Cardiac muscle cell (in vitro differentiated cells and primary cell): Measurements from ENCODE around the gene ATG13. TPM values are rescaled to one million over a fixed set of nuclear protein-coding genes. Genes with fewer than 3 reads are reported as not detected.
A peak's percentile ranks its signal among the peaks of the same experiment; 100 is the strongest.

ENCODE experiments used
- DNase-seq, 2 donors: peaks; one replicate each; pipeline versions ENCODE4 v3.0.0 to v3.0.0-alpha.2; 2010 to 2017; ENCODE audit warnings: low read depth in 1 of 2, low spot score in 1 of 2
- H3K27ac ChIP-seq: fragments of 200-600 bp; sonication (generic); 2 replicates; pipeline ENCODE4 v1.5.1; 2016
- H3K27me3 ChIP-seq: fragments of 200-600 bp; sonication (generic); 2 replicates; pipeline ENCODE4 v1.6.0; 2016; ENCODE audit warnings: control low read depth
- H3K36me3 ChIP-seq: fragments of 200-600 bp; sonication (generic); 2 replicates; pipeline ENCODE4 v1.5.1; 2016; ENCODE audit warnings: control low read depth
- H3K4me1 ChIP-seq: fragments of 200-600 bp; sonication (generic); 2 replicates; pipeline ENCODE4 v1.8.1; 2017; ENCODE audit warnings: low read depth, mild to moderate bottlenecking, mixed run types
- H3K4me3 ChIP-seq: fragments of 200-600 bp; sonication (generic); 2 replicates; pipeline ENCODE4 v1.5.1; 2016; ENCODE audit warnings: mild to moderate bottlenecking
- H3K9me3 ChIP-seq: fragments of 200-600 bp; sonication (generic); 2 replicates; pipeline ENCODE4 v1.5.1; 2017; ENCODE audit warnings: low read depth, mild to moderate bottlenecking, control low read depth
- polyA plus RNA-seq: library from polyadenylated mRNA; unstranded; fragments of >200 nt; fragmentation: Nextera tagmentation; extraction: Ambion mirVana; gene quantifications from 2 replicates; pipeline ENCODE4 v1.2.1, GENCODE V29; 2016
- total RNA-seq: library from RNA; depleted of rRNA; stranded (reverse); fragments of >200 nt; gene quantifications from 2 replicates; pipeline ENCODE4 v1.2.3, GENCODE V29; 2016
- TF ChIP-seq, protein P1 (sequence below): IDR thresholded peaks from 2 replicates; pipeline ENCODE4 v1.5.1; 2012; ENCODE audit warnings: low read depth, mild to moderate bottlenecking, low read length

Gene ATG13
- total and polyA plus RNA-seq, 2 experiments from 2014 or later: 56.8 to 78.5 TPM

DNA sequence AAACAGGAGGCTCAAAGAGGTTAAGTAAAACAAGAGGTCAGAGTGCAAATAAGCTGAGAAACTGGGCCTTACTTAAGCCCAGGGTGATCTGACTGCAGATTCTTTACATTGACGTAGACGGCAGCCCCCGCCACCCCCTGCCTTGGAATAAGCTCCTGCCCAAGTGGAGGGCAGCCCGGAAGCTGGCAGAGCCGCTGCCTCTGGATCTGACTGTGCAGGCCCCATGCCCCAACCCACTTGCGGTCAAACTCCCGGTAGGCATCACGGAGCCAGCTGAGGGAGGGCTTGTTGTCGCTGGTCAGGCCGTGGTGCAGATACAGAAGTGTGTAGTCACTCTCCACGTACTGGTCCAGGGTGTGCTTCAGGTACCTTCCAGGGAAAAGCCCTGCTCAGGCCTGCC is 64.5 kb downstream of the ATG13 start:
- TF ChIP-seq, protein P1, sequence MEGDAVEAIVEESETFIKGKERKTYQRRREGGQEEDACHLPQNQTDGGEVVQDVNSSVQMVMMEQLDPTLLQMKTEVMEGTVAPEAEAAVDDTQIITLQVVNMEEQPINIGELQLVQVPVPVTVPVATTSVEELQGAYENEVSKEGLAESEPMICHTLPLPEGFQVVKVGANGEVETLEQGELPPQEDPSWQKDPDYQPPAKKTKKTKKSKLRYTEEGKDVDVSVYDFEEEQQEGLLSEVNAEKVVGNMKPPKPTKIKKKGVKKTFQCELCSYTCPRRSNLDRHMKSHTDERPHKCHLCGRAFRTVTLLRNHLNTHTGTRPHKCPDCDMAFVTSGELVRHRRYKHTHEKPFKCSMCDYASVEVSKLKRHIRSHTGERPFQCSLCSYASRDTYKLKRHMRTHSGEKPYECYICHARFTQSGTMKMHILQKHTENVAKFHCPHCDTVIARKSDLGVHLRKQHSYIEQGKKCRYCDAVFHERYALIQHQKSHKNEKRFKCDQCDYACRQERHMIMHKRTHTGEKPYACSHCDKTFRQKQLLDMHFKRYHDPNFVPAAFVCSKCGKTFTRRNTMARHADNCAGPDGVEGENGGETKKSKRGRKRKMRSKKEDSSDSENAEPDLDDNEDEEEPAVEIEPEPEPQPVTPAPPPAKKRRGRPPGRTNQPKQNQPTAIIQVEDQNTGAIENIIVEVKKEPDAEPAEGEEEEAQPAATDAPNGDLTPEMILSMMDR: no peak
- DNase-seq: no peak
- H3K4me1 ChIP-seq: no peaks in the 10 kb centered on the region
- H3K9me3 ChIP-seq: no peaks in the 10 kb centered on the region
- H3K27me3 ChIP-seq: no peaks in the 10 kb centered on the region
- H3K4me3 ChIP-seq: no peak overlapping the region
- H3K36me3 ChIP-seq: peaks cover 26% of the 10 kb centered on the region
- H3K27ac ChIP-seq: no peak overlapping the region

DNA sequence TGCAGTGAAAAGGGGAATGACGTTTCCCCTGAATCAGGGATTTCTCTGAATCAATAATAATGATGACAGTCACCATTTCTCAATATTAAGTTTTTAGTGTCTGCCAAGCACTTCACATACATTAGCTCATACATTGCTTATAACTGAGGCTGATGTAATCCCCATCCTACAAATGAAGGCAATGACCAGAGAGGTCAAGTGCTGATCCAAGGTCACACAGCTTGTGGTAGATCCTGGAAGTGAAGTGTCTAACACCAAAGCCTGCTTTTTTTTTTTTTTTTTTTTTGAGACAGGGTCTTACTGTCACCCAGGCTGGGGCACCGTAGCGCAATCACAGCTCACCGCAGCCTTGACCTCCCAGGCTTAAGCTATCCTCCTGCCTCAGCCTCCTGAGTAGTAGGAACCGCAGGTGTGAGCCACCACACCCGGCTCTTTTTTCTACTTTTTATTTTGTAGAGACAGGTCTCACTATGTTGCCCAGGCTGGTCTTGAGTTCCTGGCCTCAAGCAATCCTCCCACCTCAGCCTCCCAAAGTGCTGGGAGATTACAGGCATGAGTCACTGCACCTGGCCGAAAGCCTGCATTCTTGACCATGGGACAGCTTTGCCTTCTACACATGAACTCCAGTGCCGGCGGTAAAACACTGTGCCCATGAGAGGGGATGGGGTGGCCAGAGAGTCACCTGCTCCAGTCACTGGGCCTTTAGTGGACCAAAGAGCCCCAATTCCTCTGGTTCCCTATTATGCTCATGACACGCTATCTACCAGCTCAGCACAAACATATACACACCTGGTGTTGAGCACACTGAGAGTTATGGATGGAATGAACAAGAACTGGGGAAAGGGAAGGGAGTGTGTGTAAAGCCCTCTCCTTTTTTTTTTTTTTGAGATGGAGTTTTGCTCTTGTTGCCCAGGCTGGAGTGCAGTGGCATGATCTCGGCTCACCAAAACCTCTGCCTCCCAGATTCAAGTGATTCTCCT is 65.7 kb downstream of the ATG13 start:
- peaks cover 30% of the 10 kb centered on the region for H3K36me3 ChIP-seq
- no peaks in the 10 kb centered on the region for H3K27me3 ChIP-seq
- TF ChIP-seq, protein P1: no peak
- no peak overlapping the region for H3K4me3 ChIP-seq
- no peak overlapping the region for H3K27ac ChIP-seq
- no peaks in the 10 kb centered on the region for H3K4me1 ChIP-seq
- no peaks in the 10 kb centered on the region for H3K9me3 ChIP-seq
- DNase-seq: peak in 1 of 2 donors; percentile 44

DNA sequence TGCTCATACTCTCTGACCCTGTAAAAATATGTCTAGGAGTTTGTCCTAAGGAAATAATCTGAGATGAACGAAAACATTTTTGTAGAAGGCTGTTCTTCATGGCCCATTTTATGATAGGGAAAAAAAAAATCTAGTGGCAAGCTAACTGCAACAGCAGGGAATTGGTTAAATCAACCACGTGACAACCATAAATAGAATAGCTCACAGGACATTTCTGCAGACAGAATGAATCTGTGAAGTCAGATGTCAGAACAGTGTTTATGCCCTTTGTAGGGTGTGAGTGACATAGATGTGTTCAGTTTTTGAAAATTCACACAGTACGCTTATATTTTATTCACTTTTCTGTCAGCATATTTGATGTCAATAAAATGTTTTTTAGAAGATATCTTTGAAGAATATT is 67.0 kb downstream of the ATG13 start:
- Histone ChIP-seq H3K4me3 (no peak overlapping the region), H3K4me1 (no peaks in the 10 kb centered on the region), H3K9me3 (no peaks in the 10 kb centered on the region), H3K27ac (peak overlapping the region; percentile 51), H3K27me3 (no peaks in the 10 kb centered on the region), H3K36me3 (peaks cover 21% of the 10 kb centered on the region)
- TF ChIP-seq, protein P1: no peak
- no peak for DNase-seq

DNA sequence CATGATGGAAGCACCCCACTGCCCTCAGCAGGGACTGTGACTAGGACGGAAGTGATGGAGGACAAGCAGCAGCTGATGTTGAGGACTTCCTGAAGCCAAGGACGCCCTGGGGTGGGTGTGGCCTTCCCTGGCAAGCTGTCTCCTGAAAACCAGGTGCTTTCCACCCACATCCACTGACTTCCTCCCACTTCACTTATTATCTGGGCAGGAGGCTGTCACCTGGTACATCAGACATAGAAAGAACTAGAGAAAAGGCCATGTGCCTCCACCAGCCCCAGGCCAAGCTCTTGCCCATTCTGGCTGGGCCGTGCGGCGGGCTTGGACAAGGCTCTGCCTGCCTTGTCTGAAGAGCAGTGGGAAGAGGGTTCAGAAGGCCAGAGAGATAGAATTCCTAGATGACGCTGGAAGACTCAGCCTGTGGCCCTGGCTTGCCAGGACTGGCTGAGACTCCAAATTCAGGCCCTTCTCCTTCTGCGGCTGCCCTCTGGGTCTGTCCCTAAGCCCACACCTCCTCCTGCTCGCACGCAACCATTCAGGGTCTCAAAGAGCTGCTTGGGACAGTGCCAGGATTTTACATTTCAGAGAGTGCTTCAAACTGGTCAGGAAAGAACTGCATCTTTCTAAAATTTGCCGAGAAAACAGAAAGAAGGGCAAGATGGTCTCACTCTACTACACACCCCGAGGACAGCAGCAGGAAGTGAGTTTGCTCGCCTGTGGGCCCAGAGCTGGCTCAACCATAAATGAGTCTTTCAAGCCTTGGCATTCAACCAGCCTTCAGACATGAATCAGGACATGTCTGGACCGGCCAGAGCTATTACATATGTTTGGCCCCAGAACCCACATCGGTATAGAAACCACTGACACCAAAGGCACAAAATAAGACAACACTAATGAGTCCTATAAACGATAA is 69.8 kb downstream of the ATG13 start:
- H3K27me3 ChIP-seq: no peaks in the 10 kb centered on the region
- no peaks in the 10 kb centered on the region for H3K9me3 ChIP-seq
- H3K27ac ChIP-seq: no peak overlapping the region
- TF ChIP-seq, protein P1: no peak
- H3K36me3 ChIP-seq: peaks cover 8% of the 10 kb centered on the region
- DNase-seq: peak in 1 of 2 donors; percentile 89
- H3K4me1 ChIP-seq: no peaks in the 10 kb centered on the region
- no peak overlapping the region for H3K4me3 ChIP-seq

DNA sequence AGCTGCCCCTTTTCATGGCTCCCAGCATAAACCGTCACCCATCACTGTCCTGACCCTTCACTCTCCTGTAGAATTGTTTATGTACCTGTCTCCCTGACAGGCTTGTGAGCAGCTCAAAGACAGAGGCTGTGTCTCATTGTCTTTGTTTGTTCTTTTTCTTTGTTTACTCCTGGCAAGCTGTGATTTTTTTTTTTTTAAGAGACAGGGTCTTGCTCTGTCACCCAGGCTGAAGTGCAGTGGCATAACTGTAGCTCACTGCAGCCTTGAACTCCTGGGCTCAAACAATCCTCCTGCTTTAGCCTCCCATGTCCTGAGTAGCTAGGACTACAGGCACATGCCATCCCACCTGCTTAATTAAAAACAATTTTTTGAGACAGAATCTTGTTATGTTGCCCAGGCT is 73.3 kb downstream of the ATG13 start:
- Histone ChIP-seq H3K4me1 (no peaks in the 10 kb centered on the region), H3K27me3 (no peaks in the 10 kb centered on the region), H3K27ac (no peak overlapping the region), H3K9me3 (no peaks in the 10 kb centered on the region), H3K36me3 (peaks cover 12% of the 10 kb centered on the region), H3K4me3 (no peak overlapping the region)
- no peak for DNase-seq
- TF ChIP-seq, protein P1: no peak
